NCI-H187 treated with DMSO at 0.1 percent for 48 hours (cell line): ENCODE measurements around the gene SPRY1.

Source experiments
- DNase-seq: peaks from one replicate; lab custom pipeline; 2025; lab: John Stamatoyannopoulos, UW

SPRY1 gene

DNA sequence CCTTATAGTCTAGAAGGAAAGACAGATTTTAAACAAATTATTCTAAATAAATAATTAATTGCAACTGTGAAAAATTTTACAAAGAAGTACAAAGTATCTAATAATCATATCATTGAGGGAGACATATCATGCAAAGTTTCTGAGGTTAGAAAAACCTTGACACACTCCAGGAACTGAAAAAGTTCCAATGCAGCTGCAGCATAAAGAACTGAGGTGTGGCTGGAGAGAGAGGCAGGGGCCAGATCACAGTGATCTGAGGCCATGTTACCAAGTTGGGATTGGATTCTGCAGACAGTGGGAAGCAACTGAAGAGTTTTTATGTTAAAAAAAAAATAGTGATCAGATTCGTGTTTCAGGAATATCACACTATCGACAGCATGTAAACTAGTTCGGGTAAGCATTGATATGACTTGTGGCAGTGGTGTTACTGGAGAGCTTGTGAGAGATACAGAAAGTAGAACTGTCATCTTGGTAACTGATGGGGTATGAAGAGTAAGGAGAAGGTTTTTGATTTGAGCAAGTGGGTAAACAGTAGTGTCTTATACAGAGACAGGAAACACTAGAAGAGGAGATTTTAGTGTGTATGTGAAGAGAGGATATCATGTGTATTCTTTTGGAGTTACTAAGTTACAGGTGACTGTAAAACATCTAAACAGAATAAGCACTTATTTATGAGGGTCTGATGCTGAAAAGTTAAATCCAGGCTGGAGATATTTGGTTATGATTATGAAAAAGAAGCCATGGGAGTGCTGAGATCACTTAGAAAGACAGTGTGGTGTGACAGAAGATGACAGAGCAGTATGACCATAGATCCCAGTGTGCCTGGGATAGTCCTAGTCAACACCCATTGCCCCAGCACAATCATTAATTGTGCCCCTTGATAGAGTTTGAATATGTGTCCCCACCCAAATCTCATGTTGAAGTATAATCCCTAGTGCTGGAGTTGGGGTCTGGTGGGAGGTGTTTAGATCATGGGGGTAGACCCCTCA, 15.6 kb upstream of the SPRY1 start:
- no peak for DNase-seq

DNA sequence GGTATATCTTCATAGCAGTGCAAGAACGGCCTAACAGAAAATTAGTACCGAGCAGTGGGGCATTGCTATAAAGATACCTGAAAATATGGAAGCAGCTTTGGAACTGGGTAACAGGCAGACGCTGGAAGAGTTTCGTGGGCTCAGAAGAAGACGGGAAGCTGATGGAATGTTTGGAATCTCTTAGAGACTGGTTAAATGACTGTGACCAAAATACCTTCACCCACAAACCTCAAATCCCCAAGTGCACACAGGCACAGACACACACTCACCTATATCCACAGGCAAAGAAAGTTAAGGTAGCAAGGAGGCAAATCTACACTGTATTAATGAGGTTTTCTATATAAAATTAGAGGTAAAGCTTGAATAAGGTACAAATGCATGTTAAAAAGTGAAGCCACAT, 14.6 kb upstream of the SPRY1 start:
- no peak for DNase-seq

DNA sequence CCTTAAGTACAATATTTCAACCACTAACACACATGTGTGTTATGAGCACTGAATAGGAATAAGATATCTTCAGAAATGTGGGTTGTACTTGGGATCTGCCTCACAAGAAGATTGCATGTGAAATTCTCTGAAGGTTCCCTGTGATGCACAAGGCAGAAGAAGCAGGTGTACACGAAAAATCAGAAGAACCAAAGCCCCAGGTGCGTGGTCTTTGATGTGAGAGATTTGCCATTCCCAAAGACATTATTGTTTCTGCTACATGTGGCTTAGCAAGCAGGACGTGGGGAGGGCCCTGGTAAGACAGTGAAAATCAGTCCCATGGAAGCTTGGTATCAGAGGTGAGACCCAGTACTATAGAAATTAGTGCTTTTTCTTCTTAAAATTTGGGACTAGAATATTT, 13.0 kb upstream of the SPRY1 start:
- no peak for DNase-seq

DNA sequence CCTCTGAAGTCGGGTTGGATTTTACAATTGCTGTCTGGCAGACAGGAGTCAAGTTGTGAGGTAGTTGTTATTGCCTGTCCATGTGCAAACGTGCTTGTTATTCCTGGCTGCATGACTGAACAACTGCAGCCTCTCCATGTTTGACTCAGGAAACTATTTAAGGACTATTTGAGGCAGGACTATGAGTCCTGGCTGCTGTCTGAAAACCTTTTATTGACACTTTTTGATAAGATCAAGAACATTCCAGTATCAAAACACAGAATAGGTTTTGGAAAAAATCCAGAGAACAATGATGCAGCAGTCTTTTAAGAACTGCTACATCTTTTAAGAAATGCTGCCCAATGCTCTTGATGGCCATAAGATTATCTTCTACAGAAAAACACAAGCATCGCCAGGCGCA, 10.0 kb upstream of the SPRY1 start:
- no peak for DNase-seq

DNA sequence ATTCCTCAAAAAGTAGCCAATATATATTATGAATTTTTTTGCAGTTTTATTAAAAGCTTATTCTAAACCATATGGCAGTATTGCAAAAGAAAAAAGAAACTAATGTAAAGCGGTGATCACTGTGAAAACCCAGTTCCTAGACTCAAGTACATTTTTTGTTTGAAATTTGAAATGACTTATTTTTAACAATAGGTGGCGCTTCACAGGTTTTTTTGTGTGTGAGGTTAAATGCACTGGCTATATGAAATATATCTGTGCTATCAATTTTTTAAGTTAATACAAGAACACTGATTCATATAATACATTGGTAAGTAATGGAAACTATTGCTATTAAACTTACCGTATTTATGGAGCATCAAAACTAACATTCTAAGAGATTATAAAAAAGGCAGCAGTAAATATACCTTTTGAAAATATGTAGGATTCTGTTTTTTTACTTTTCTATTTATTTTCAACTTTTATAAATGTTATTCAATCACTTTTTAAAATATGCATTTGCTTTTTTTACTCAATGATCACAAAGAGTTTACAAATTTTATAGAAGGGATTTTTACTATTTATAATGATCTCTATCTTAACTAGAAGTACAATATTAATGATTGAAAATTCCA, 5.6 kb upstream of the SPRY1 start:
- no peak for DNase-seq

DNA sequence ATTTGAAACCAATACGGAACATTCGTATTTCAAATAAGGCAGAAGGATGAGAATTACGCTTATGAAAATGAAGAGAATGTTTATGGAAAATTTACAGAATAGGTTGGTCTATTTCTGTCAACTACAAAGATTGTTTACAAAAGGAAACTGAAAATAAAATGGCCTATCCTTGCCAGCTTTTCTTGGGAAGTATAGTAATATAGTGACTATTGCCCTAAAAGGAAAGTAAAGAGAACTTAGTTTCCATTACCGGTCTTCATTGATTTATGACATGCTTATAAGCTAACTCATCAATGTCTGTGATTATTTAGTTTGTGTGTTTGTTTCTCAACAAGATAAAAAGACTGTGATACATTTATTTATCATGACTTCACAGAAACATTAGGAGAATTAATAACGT, 2.9 kb upstream of the SPRY1 start:
- no peak for DNase-seq

DNA sequence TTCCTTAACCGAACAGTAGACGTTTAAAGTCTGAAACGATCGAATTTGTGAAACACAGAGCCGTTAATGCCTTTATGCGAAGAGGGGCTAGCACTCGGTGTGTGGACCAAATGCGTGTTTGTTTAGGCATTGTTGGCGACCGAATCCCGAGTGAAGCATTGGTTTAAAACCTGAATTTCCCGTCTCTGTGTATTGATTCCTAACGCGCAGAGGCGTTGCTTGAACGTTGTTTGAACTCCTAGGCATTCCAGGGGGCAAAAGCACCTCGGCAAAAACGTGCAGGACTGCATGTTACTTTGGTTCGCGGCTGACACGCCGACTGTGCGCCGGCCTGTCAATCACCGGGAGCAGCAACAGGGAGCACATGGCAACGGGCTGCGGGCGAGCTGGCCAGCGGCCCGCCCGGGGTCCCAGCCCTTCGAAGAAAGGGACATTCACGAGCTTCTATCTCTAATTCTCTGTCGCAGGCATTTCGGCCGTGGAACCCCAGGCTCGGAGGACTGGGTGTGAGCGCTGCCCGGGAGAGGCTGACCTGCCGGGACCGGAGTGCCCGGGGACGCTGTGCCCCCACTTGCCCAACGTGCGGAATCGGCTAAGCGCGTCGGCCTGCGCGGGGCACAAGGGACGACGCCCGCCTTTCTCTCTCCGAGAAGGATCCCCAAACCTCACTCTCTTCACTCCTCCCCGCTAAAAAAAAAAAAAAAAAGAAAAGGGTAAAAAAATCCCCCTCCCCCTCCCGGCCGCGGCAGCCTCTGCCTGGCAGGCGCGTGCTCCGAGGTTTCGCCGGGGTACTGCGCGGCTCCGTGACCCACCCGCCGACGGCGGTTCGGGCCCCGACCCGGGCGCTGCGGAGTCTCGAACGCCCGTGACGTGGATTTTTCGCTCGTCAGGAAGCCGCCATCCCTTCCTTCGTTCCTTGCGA, 810 bp downstream of the SPRY1 start:
- DNase-seq: no peak

DNA sequence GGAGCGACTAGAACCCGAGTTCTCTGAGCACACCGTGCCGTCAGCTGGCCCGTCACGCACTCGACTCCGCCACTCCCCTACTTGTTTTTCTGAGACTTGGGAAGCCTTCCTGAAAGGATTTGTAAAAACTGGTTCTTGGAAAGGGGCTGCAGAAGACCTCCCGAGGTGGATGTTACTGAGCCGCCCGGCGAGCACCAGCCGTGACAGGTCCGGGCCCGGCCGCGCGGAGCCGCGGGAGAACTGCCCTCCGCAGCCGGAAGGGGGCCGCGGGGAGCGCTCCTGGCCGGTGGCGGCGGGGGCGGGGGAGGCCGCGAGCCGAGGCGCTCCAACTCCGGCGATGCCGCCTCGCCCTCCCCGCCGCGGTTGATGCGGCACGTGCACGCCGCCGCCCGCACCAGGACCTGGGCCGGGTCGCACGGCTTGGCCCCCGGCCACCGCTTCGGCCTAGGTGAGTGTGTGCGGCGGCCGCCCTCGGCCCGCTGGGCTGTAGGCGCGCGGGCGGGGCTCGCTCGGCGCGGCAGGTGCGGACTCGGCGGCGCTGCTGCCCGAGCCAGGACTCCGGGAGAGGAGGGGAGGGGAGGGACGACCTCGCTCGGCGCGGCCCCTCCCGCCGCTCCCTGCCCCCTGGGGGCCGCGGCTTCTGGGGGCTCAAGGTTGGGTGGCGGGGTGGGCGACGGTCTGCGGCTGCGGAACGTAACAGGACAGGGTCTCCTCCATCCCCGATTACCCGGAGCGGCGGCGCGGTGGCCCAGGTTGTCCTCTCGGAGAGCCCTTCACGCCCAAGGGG, 1.7 kb downstream of the SPRY1 start:
- DNase-seq: no peak

DNA sequence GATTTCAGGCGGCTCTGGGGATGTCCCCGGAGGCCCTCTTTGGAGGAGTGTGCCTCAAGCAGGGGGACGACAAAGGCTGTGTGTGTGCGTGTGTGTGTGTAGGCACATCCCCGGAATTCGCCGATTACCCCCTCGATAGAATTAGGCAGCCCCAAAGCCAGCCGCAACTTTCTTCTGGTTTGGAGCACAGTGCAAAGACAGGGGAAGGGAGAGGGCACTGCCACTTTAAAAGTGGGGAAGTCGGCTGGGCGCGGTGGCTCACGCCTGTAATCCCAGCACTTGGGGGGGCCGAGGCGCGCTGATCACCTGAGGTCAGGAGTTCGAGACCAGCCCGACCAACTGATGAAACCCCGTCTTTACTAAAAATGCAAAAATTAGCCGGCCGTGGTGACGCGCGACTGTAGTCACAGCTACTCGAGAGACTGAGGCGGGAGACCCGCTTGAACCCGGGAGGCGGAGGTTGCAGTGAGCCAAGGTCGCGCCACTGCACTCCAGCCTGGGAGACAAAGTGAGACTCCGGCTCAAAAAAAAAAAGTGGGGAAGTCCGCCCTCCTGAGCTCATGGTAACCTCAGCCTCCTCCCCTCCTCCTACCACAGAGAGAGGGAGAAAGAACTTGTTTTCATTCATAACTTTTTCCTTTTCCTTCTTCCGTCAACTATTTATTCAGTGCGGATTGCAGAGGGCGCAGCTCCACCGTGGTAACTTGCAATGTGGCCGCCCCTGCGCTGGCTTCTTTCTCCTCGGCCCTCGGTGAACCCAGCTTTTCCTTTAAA, 2.4 kb downstream of the SPRY1 start:
- DNase-seq: no peak

DNA sequence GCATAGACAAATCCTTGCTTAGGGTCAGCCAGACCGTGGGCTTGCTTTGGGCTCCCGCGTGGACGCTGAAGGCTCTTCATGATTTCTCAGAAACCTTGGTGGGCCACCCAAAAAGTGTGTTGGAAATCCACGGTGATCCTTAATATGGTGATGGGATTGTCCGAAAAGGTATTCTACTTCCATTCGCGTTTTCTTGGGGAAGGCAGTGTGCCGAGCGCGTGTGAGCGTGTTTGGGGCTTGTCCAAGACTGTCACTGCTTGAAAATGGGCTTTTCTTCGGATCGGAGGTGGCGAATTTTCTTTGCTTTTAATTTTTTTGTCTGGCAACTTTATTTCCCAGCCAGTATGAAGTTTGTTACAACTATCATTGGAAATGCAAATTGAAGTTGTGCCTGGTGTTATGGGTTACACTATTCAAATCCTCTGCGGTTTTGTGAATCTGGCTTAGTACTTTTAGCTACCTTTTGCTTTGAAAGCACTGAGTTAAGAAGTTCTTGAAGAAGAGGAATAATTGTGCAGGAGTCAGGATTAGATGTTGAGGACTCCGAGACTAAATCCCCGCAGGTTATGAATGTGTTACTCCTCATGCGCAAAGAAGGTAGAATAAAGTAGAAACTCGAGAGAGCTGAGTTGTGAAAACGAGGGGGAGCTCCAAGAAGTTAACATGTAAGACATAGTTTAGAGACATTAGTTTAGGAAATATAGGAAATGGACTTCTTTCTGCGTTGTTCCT, 3.2 kb downstream of the SPRY1 start:
- no peak for DNase-seq

DNA sequence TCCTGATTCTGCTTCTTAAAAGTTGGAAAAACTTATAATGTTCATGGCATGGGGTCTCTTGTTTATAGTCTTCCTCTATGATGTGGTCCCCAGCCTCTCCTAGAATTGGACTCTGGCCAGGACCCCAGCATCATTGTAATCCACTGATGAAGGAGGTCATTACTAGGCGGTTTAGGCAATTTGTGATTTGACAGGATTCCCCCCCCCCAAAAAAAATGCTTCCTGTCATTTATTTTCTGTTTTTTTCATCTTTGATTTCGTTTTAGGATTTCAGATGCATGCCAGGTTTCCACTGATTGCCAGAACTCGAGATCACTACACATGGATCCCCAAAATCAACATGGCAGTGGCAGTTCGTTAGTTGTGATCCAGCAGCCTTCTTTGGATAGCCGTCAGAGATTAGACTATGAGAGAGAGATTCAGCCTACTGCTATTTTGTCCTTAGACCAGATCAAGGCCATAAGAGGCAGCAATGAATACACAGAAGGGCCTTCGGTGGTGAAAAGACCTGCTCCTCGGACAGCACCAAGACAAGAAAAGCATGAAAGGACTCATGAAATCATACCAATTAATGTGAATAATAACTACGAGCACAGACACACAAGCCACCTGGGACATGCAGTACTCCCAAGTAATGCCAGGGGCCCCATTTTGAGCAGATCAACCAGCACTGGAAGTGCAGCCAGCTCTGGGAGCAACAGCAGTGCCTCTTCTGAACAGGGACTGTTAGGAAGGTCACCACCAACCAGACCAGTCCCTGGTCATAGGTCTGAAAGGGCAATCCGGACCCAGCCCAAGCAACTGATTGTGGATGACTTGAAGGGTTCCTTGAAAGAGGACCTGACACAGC, 4.9 kb downstream of the SPRY1 start:
- DNase-seq: no peak

DNA sequence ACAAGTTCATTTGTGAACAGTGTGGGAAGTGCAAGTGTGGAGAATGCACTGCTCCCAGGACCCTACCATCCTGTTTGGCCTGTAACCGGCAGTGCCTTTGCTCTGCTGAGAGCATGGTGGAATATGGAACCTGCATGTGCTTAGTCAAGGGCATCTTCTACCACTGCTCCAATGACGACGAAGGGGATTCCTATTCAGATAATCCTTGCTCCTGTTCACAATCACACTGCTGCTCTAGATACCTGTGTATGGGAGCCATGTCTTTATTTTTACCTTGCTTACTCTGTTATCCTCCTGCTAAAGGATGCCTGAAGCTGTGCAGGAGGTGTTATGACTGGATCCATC, 5.5 kb downstream of the SPRY1 start:
- DNase-seq: no peak

DNA sequence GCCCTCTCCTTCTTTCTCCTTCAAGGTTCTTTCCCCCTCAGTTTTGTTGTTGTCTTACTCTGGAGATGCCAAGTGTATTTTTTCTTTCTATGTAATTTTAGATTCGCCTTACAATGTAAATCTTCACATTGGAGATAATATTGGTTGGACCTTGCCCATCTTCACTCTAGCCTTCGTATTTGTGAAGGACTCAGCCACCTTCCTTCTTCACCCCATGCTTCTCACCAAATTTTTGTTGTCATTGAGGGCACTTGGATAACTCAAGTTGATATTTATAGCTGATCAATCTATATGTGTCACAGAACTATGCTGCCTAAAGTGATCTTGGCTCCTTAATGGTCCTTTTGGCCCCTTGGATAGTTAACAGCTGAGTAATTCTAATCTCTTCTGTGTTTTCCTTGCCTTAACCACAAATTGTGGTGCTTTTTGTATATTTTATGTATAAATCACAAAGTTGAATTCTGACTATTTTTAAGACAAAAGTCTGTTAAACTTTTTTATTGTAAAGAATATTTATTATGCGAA, 6.5 kb downstream of the SPRY1 start:
- no peak for DNase-seq

DNA sequence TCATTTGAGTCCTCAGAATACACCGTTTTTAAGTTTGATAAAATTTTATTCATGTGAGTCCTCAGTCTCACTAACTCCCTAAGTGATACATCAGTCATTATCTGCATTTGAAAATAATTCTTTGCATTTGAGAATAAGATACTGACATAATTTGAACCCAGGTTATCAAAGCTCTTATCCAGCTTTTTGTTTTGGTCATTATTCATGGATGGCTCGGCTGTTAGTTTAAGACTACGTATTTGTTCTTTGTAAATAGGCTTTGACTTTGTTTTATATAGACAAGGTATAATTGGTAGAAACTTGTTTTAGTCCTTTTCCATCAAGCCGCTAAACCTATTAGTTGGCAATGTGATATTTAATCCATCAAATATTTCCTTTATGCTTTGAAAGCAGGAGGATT, 7.9 kb downstream of the SPRY1 start:
- no peak for DNase-seq

DNA sequence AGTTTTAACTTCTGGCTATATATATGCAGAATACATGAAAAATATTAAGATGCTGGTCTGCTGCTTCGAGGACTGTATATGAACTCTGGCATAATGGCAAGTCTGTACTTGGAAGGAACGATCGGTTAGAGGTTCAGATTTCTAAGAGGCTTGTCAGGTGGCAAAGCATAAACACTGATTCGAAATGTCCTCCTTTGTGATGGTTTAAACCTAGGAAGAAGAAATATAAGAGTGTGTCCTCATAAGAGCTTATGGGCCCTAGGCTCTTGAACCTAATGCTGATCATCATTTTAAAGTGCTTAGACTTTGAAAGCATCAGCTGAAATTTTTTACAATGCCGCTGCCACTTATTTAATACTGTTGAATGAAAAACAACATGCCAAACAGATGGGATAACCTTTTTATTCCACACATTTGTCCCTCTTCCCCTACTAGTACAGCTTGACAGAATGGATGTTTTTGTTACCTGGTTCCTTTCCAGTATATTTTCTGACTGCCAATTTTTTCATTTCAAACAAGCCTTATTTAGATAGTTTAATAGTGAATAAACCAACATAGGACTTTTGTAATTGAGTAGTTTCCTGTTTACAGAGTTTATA, 8.8 kb downstream of the SPRY1 start:
- no peak for DNase-seq

DNA sequence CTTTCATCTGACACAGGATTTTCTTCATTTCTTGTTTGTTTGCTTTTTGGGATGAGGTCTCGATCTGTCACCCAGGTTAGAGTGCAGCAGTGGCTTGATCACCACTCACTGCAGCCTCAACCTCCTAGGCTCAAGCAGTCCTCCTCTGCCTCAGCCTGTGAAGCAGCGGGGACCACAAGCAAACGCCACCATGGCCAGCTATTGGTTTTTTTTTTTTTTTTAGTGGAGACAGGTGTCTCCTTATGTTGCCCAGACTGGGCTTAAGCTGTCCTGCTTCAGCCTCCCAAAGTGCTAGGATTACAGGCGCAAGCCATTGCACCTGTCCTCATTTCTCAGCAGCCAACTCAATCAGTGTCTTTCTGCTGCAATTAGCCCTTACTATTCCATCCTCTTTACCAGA, 10.3 kb downstream of the SPRY1 start:
- DNase-seq: no peak

DNA sequence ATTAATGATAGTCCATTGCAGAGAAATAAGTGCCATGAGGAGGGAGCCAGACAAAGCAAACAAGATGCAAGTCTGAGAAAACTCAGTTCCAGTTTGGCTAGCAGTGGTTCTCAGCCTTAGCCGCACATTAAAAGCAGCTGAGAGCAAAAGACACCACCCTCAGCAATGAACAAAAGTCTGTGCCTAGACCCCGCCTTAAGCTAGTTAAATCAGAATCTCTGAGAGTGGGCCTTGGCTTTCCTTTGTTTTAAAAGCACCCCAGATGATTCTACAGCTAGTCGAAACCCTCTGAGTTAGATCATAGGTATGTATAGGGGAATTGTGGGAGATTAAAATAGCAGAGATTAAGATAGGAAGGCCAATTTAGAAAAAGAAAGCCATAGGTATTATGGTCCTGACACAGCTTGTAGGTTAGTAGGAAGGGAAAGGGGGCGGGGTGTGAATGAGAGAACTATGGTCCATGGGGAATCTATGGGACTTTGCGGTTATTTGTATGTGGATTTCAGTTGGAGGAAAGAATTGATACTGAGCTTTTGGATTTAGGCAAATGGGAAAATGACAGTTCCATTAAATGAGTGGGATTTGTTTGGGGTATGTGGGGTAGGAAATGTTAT, 12.0 kb downstream of the SPRY1 start:
- DNase-seq: no peak

DNA sequence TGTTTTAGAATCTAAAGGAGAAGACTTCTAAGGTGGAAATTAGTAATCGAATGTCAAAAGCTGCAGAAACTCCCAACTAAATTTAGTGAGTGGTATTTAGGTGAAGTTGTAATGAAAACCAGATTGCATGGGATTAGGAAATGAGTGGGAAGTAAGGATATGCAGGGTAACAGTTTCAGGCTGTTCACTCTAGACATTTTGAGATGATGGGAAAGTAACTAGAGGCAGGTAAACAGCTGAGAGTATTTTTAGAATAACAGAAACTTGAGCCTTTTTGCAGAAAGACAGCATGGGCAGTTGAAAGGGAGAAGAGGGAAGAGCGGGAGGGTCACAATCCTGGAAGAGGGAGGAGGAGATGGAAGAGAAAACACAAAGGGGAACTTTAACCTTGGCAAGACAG, 12.7 kb downstream of the SPRY1 start:
- no peak for DNase-seq
